HEK293 (cell line): ENCODE data around the gene CACNA1D.

ENCODE experiments used
- CTCF ChIA-PET: fragments of 350-600 bp; formaldehyde crosslinking; extraction: SDS; loops from one replicate; lab custom pipeline; 2021; ENCODE audit warnings: antibody characterized with exemption; lab: Yijun Ruan, JAX
- POLR2A ChIA-PET: fragments of 300-600 bp; formaldehyde crosslinking; extraction: SDS; loops from one replicate; lab custom pipeline; 2020; ENCODE audit warnings: antibody characterized with exemption, inconsistent platforms; lab: Yijun Ruan, JAX
- H3K27ac ChIP-seq: fragments of 200-500 bp; sonication (Bioruptor generic); 2 replicates; pipeline ENCODE4 v1.5.1; 2014; ENCODE audit warnings: low read depth, low read length, control low read depth, inconsistent platforms; ENCODE audit errors: extremely low read depth
- H3K36me3 ChIP-seq, 2 experiments: fragments of 200-500 bp in 1 of 2; sonication (Bioruptor generic) in 1 of 2; 1 replicate in 1 of 2; 2 replicates in 1 of 2; pipeline ENCODE4 v1.5.1; 2014 to 2017; ENCODE audit warnings: inconsistent platforms in 2 of 2, low read length in 2 of 2; ENCODE audit not compliant: control insufficient read depth in 2 of 2, insufficient read depth in 1 of 2
- H3K4me1 ChIP-seq: fragments of 200-500 bp; sonication (Bioruptor generic); 2 replicates; pipeline ENCODE4 v1.5.1; 2014; ENCODE audit warnings: mild to moderate bottlenecking, low read length, inconsistent platforms; ENCODE audit not compliant: control insufficient read depth, insufficient read depth
- H3K4me3 ChIP-seq: 2 replicates; pipeline ENCODE4 v1.5.1; 2011; ENCODE audit warnings: low read depth, mild to moderate bottlenecking, control low read depth, low read length, moderate library complexity
- H3K9me3 ChIP-seq: fragments of 200-500 bp; sonication (Bioruptor generic); 2 replicates; pipeline ENCODE4 v1.5.1; 2014; ENCODE audit warnings: low read depth, low read length, inconsistent platforms; ENCODE audit not compliant: control insufficient read depth, insufficient read depth
- AEBP2 ChIP-seq: fragments of 450-650 bp; formaldehyde crosslinking; IDR thresholded peaks from 2 replicates; pipeline ENCODE4 v1.5.1; 2016; ENCODE audit warnings: missing biosample characterization, missing genetic modification characterization, borderline replicate concordance
- FEZF1 ChIP-seq: fragments of 450-650 bp; formaldehyde crosslinking; IDR thresholded peaks from 2 replicates; pipeline ENCODE4 v1.5.1; 2016; ENCODE audit warnings: missing biosample characterization, missing genetic modification characterization
- HOXC10 ChIP-seq: sonication (generic); formaldehyde crosslinking; IDR thresholded peaks from 2 replicates; pipeline ENCODE4 v1.8.1; 2023; ENCODE audit warnings: mild to moderate bottlenecking, missing genetic modification reagents
- HOXD13 ChIP-seq: sonication (generic); formaldehyde crosslinking; IDR thresholded peaks from 2 replicates; pipeline ENCODE4 v1.8.0; 2022; ENCODE audit warnings: missing genetic modification reagents, borderline replicate concordance
- KLF16 ChIP-seq: fragments of 450-650 bp; formaldehyde crosslinking; IDR thresholded peaks from 2 replicates; pipeline ENCODE4 v1.5.1; 2017; ENCODE audit warnings: missing biosample characterization, missing genetic modification characterization
- KLF17 ChIP-seq: fragments of 450-650 bp; formaldehyde crosslinking; IDR thresholded peaks from 2 replicates; pipeline ENCODE4 v1.5.1; 2016; ENCODE audit warnings: missing biosample characterization, missing genetic modification characterization
- REST ChIP-seq: fragments of 450-650 bp; formaldehyde crosslinking; IDR thresholded peaks from 2 replicates; pipeline ENCODE4 v1.5.1; 2016; ENCODE audit warnings: missing biosample characterization, missing genetic modification characterization
- TRIM28 ChIP-seq: IDR thresholded peaks from 2 replicates; pipeline ENCODE4 v1.6.1; 2011; ENCODE audit warnings: low read length, control low read depth, borderline replicate concordance
- ZBTB1 ChIP-seq: fragments of 450-650 bp; formaldehyde crosslinking; IDR thresholded peaks from 2 replicates; pipeline ENCODE4 v1.5.1; 2016; ENCODE audit warnings: missing biosample characterization, missing genetic modification characterization
- ZBTB17 ChIP-seq: fragments of 450-650 bp; formaldehyde crosslinking; IDR thresholded peaks from 2 replicates; pipeline ENCODE4 v1.5.1; 2016; ENCODE audit warnings: missing biosample characterization, missing genetic modification characterization
- ZBTB26 ChIP-seq: fragments of 450-650 bp; formaldehyde crosslinking; optimal IDR thresholded peaks from 2 replicates; pipeline ENCODE3; 2016; ENCODE audit warnings: missing biosample characterization, mild to moderate bottlenecking, missing genetic modification characterization
- ZNF155 ChIP-seq: fragments of 450-650 bp; formaldehyde crosslinking; IDR thresholded peaks from 2 replicates; pipeline ENCODE4 v1.5.1; 2016; ENCODE audit warnings: missing biosample characterization, missing genetic modification characterization
- ZNF157 ChIP-seq: fragments of 450-650 bp; formaldehyde crosslinking; IDR thresholded peaks from 2 replicates; pipeline ENCODE4 v1.5.1; 2016; ENCODE audit warnings: missing biosample characterization, missing genetic modification characterization
- ZNF221 ChIP-seq: fragments of 450-650 bp; formaldehyde crosslinking; IDR thresholded peaks from 2 replicates; pipeline ENCODE4 v1.5.1; 2017; ENCODE audit warnings: missing biosample characterization, missing genetic modification characterization, borderline replicate concordance
- ZNF274 ChIP-seq, 2 experiments: fragments of 200-500 bp in 1 of 2; fragments of 450-650 bp in 1 of 2; sonication (Bioruptor generic) in 1 of 2; formaldehyde crosslinking in 1 of 2; IDR thresholded peaks; 2 replicates each; pipeline versions ENCODE4 v1.5.1 to v1.6.1; 2014 to 2016; ENCODE audit warnings: borderline replicate concordance in 1 of 2, inconsistent platforms in 1 of 2, low read length in 1 of 2, missing biosample characterization in 1 of 2, missing genetic modification characterization in 1 of 2
- ZNF324 ChIP-seq: fragments of 450-650 bp; formaldehyde crosslinking; IDR thresholded peaks from 2 replicates; pipeline ENCODE4 v1.5.1; 2016; ENCODE audit warnings: missing biosample characterization, missing genetic modification characterization
- ZNF335 ChIP-seq: fragments of 450-650 bp; formaldehyde crosslinking; conservative IDR thresholded peaks from 2 replicates; pipeline ENCODE4 v1.5.1; 2016; ENCODE audit warnings: missing biosample characterization, missing genetic modification characterization
- ZNF391 ChIP-seq: fragments of 450-650 bp; formaldehyde crosslinking; IDR thresholded peaks from 2 replicates; pipeline ENCODE4 v1.5.1; 2016; ENCODE audit warnings: low read depth, missing biosample characterization, missing genetic modification characterization, borderline replicate concordance
- ZNF488 ChIP-seq: fragments of 450-650 bp; formaldehyde crosslinking; IDR thresholded peaks from 2 replicates; pipeline ENCODE4 v1.5.1; 2016; ENCODE audit warnings: missing biosample characterization, missing genetic modification characterization
- ZNF529 ChIP-seq: fragments of 450-650 bp; formaldehyde crosslinking; IDR thresholded peaks from 2 replicates; pipeline ENCODE4 v1.5.1; 2017; ENCODE audit warnings: missing genetic modification characterization, missing biosample characterization; ENCODE audit not compliant: insufficient replicate concordance
- ZNF560 ChIP-seq: fragments of 450-650 bp; formaldehyde crosslinking; IDR thresholded peaks from 2 replicates; pipeline ENCODE4 v1.5.1; 2017; ENCODE audit warnings: missing biosample characterization, missing genetic modification characterization, borderline replicate concordance
- ZNF571 ChIP-seq: fragments of 450-650 bp; formaldehyde crosslinking; IDR thresholded peaks from 2 replicates; pipeline ENCODE4 v1.5.0; 2017; ENCODE audit warnings: missing biosample characterization, missing genetic modification characterization
- ZNF621 ChIP-seq: fragments of 450-650 bp; formaldehyde crosslinking; IDR thresholded peaks from 2 replicates; pipeline ENCODE4 v1.5.1; 2017; ENCODE audit warnings: missing biosample characterization, missing genetic modification characterization
- ZNF658 ChIP-seq: fragments of 450-650 bp; formaldehyde crosslinking; IDR thresholded peaks from 2 replicates; pipeline ENCODE4; 2016; ENCODE audit warnings: missing biosample characterization, missing genetic modification characterization
- ZNF768 ChIP-seq: fragments of 450-650 bp; formaldehyde crosslinking; IDR thresholded peaks from 2 replicates; pipeline ENCODE4 v1.5.1; 2018; ENCODE audit warnings: missing biosample characterization, mild to moderate bottlenecking, missing genetic modification characterization
- ZNF785 ChIP-seq: fragments of 450-650 bp; formaldehyde crosslinking; IDR thresholded peaks from 2 replicates; pipeline ENCODE4 v1.5.1; 2016; ENCODE audit warnings: missing biosample characterization, missing genetic modification characterization
- ZNF792 ChIP-seq: fragments of 450-650 bp; formaldehyde crosslinking; IDR thresholded peaks from 2 replicates; pipeline ENCODE4 v1.5.1; 2016; ENCODE audit warnings: missing biosample characterization, missing genetic modification characterization
- ZNF843 ChIP-seq: fragments of 450-650 bp; formaldehyde crosslinking; IDR thresholded peaks from 2 replicates; pipeline ENCODE4 v1.5.1; 2016; ENCODE audit warnings: missing biosample characterization, missing genetic modification characterization
- ZSCAN30 ChIP-seq: fragments of 450-650 bp; IDR thresholded peaks from 2 replicates; pipeline ENCODE4 v1.5.1; 2018; ENCODE audit warnings: missing biosample characterization, mild to moderate bottlenecking, missing genetic modification characterization, moderate library complexity

CACNA1D gene

GRCh38 chr3:53589201-53589600, 94.8 kb downstream of the CACNA1D start:
- ChIA-PET POLR2A (no interaction called here), CTCF (interaction anchor here (0.6 kb wide), 1 partner anchor 30 kb away, joined by 3 read pairs; no protein-coding TSS in a partner anchor)
- H3K27ac ChIP-seq, result no peak overlapping the region
- H3K9me3 ChIP-seq, result no peaks in the 10 kb centered on the region
- no peaks in the 10 kb centered on the region for H3K4me1 ChIP-seq
- H3K36me3 ChIP-seq, result no peaks in the 10 kb centered on the region
- no peak for TF ChIP-seq ZNF792 (tag by site-specific recombination)
- TF ChIP-seq ZNF157, result no peak
- no peak for TF ChIP-seq KLF16
- TF ChIP-seq ZNF324 (tag by site-specific recombination), result no peak
- no peak for TF ChIP-seq ZNF785
- no peak for TF ChIP-seq ZNF571 (tag by site-specific recombination)
- TF ChIP-seq KLF17 (tag by site-specific recombination), result no peak
- TF ChIP-seq ZNF529, result no peak
- no peak for TF ChIP-seq FEZF1 (tag by site-specific recombination)
- no peak for TF ChIP-seq HOXD13
- TF ChIP-seq ZSCAN30, result no peak
- TF ChIP-seq ZNF391, result no peak
- TF ChIP-seq ZNF155 (tag by site-specific recombination), result no peak
- no peak overlapping the region for H3K4me3 ChIP-seq

GRCh38 chr3:53589806-53590205, 95.4 kb downstream of the CACNA1D start:
- Histone ChIP-seq H3K27ac (no peak overlapping the region), H3K9me3 (no peaks in the 10 kb centered on the region), H3K4me3 (no peak overlapping the region), H3K4me1 (no peaks in the 10 kb centered on the region), H3K36me3 (no peaks in the 10 kb centered on the region)
- ChIA-PET CTCF (interaction anchor here (0.6 kb wide), 1 partner anchor 31 kb away, joined by 3 read pairs; no protein-coding TSS in a partner anchor), POLR2A (no interaction called here)
- TF ChIP-seq TRIM28 (no peak), HOXC10 (CRISPR knock-in tag) (no peak), ZBTB26 (no peak), ZNF658 (tag by site-specific recombination) (no peak), AEBP2 (tag by site-specific recombination) (no peak), ZNF221 (tag by site-specific recombination) (no peak), ZNF560 (no peak), ZNF621 (no peak), ZBTB1 (tag by site-specific recombination) (no peak), ZNF843 (no peak), ZNF335 (tag by site-specific recombination) (no peak), REST (tag by site-specific recombination) (no peak), ZNF768 (tag by site-specific recombination) (no peak), ZNF488 (tag by site-specific recombination) (no peak), ZBTB17 (no peak), ZNF274 (IDR thresholded peaks at IDR 0.05; ENCODE audit: low read length) (no peak), ZNF274 (tag by site-specific recombination; IDR thresholded peaks at IDR 0.05; ENCODE audit: borderline replicate concordance) (no peak)
